Stimulated activated CD8-positive, alpha-beta memory T cell treated with anti-CD3 and anti-CD28 coated beads, Interleukin-7, amount 100 ng/mL, for 24 hours (primary cell): ENCODE data around the gene CGREF1.

ENCODE experiments used
- DNase-seq: peaks from one replicate; pipeline ENCODE4 v3.0.0-alpha.2; 2020; ENCODE audit warnings: low read depth

The CGREF1 gene, protein sequence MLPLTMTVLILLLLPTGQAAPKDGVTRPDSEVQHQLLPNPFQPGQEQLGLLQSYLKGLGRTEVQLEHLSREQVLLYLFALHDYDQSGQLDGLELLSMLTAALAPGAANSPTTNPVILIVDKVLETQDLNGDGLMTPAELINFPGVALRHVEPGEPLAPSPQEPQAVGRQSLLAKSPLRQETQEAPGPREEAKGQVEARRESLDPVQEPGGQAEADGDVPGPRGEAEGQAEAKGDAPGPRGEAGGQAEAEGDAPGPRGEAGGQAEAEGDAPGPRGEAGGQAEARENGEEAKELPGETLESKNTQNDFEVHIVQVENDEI

GRCh38 chr2:27118525-27119329 lies at the start of gene CGREF1:
Gene CGREF1, minus strand, starts transcription at chr2:27119128. Its CDS starts 14,762 bp downstream, at chr2:27104366.
- DNase-seq = no peak

DNA sequence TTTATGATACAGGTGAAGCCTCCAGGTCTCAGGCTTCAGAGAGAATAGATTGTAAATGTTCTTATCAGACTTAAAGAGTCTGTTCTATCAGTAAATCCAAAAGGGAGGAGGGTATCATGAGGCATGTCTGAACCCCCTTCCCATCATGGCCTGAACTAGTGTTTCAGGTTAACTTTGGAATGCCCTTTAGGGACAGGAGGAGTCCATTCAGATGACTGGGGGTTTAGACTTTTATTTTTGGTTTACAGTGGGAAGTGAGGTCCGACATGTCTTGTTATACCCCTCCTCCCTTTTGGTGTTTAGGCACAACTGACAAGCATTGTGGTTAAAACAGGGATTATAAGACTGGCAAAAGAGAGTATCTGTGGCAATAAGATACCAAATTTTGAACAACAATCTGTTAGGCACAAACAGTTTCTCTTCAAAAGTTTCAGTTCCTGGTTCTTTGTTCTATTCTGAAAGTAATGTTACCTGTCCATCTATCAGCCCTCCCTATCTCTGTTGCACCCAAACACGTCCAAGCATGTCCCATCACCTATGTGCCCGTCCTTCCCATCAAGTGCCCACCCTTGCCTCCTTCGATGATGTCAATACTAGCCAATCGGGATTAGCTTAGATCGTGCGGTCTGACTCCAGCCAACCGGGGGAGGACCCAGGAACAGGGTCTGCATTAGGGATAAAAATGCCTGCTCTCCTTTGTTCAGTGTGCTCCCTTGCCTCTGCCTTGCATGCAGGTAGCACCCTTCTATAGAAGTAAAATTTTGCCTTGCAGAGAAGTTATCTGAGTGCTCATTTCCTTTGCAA lies 46.2 kb upstream of the CGREF1 start:
- DNase-seq = no peak

GRCh38 chr2:27162151-27163121 lies 43.5 kb upstream of the CGREF1 start:
- DNase-seq = no peak

- DNase-seq = no peak
Observed at GRCh38 chr2:27160191-27160590, 41.3 kb upstream of the CGREF1 start.

- no peak for DNase-seq
Observed at GRCh38 chr2:27159271-27159670, 40.3 kb upstream of the CGREF1 start.

GRCh38 chr2:27158468-27158867 lies 39.5 kb upstream of the CGREF1 start:
- DNase-seq = no peak

GRCh38 chr2:27155069-27155520 lies 36.2 kb upstream of the CGREF1 start:
- no peak for DNase-seq

GRCh38 chr2:27154488-27154887 lies 35.6 kb upstream of the CGREF1 start:
- DNase-seq = no peak

DNA sequence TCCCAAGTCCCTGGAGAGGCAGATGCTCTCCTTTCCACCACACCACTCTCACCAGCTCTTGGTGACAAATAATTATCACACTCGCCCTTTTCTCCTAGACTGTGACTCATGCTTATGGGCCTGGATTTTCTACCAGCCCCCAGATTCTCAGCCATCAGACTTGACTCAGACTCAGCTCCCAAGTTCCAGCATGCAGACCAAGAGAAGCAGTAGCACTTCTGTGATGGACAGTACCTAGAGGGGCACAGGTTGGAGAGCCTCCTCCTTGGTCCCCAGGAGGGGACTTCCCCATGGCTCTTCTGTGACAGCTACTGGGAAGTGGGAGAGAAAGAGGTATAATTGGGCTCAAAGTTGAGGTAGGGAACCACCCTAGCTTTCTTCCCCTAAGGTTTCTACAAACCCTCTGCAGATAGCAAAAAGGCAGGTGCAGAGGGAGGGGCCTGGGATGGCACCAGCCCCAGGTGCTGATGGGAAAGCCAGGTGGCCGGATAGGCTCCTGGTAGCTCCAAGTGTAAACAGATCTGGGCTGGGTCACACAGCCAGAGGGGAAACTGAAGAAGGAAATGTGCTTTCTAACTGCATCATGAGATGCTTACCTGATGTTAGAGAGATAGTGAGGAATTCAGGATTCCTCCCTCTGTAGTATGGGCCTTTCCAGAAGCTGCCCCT lies 34.0 kb upstream of the CGREF1 start:
- DNase-seq = no peak

GRCh38 chr2:27152102-27152795 lies 33.3 kb upstream of the CGREF1 start:
- DNase-seq = no peak

DNA sequence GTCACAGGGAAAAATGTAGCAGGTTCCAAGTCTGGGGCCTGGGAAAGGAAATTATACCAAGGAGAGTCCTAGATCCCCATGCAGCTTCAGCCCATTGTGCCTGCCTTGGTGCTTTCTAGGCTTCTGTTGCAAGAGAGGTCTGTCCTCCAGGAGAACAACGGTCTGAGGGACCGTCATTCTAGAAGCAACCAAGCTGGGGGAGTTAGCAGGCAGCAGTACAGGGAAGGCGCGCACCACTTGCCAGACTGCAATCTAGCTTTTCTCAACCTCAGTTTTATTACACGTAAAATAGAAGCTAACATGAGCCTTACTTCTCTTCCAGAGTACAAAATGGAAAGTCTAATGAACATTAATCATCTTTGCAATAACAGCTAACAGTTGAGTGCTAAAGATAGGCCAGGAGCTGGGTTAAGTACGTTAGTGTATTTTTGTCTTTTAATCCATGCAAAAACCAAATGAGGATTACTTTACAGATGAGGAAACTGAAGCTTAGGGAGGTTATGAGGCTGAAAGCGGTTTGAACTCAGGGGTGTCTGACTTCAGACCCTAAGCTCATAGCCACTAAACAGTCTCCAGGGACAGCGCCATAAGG lies 31.8 kb upstream of the CGREF1 start:
- no peak for DNase-seq

- no peak for DNase-seq
Observed at GRCh38 chr2:27149570-27150405, 30.9 kb upstream of the CGREF1 start.

- DNase-seq = no peak
Observed at GRCh38 chr2:27148801-27149439, 30.0 kb upstream of the CGREF1 start, which contains the start of gene TCF23. Gene TCF23, plus strand, starts transcription at chr2:27149004. Its CDS starts 130 bp downstream, at chr2:27149134.

GRCh38 chr2:27147935-27148334 lies 29.0 kb upstream of the CGREF1 start:
- no peak for DNase-seq

- DNase-seq = no peak
Observed at GRCh38 chr2:27145682-27146081, 26.8 kb upstream of the CGREF1 start.

DNA sequence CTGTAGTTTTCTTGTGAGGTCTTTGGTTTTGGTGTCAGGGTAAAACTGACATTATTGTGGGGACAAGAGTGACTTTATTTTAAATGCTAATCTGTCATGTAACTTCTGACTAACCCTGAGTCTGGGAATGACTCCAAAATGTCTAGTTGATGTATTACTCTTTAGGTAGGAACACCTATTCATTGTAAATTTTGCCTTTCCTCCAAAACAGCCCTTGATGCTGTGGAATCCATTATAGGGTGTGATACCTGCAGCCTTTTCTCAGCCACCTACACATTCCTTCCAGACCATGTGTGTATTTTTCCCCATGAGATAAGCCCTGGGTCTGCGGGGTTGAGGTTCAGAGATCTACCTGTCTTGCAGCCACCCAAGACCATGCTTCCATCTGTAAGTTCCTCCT lies 24.4 kb upstream of the CGREF1 start:
- no peak for DNase-seq

DNA sequence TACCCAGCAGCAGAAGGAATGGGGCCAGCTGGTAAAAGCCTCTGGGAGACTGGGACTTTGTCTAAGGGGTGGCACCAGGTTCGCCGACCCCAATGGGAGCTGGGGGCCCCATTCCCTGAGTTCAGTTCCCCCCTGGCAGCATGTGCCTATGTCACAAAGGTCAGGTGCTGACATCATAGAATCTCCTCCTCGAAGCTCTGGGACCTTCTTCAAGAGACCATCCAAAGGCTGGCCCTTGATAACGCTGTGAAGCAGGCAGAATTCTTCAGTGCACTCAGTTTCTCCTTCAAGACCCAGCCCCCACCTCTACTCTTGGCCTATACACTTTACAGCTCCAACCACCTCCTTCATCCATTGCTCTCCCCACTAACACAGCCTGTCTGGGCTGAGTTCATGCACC lies 20.4 kb upstream of the CGREF1 start, which contains the start of gene PRR30:
PRR30 (minus strand) TSS at position 101 of the 400 bp plus-strand sequence. CDS start 1,081 bp downstream, outside the sequence.
- no peak for DNase-seq

DNA sequence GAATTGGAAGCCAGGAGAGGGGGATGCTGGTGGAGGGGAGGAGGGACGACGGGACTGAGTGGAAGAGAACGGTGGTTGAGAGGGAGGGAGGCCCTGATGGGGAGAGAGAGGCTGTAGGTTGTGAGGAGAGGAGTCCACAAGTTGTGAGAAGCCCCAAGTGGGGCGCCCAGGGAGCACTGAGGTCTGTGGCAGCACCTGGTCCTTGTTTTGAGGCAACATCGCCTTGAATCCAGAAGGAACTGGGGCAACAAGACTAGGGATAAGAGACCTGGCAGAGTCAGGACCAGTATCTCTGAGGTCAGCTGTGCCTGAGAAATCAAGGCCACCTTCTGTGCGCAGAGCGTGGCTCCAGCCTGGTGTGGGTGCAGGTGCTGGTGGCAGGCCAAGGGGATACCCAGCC lies 19.2 kb upstream of the CGREF1 start:
- no peak for DNase-seq
